CD4-positive, CD25-positive, alpha-beta regulatory T cell (primary cell): ENCODE results near the gene SLC6A7. TPM values are rescaled to one million over a fixed set of nuclear protein-coding genes. Genes with fewer than 3 reads are reported as not detected.

Experiments
- ATAC-seq, 2 donors: fragments of 150-1000 bp; cut with Tn5 transposase; one replicate each; pipeline ENCODE4 v1.10.0; 2021; ENCODE audit warnings: low read depth in 2 of 2, moderate number of reproducible peaks in 2 of 2, moderate library complexity in 1 of 2
- DNase-seq, 3 donors: peaks; one replicate each; pipeline versions ENCODE4 v3.0.0 to v3.0.0-alpha.2; 2012 to 2022; ENCODE audit warnings: mixed read lengths in 1 of 3
- H3K27ac ChIP-seq: one replicate; pipeline ENCODE4 v1.7.0; 2013; ENCODE audit warnings: mild to moderate bottlenecking, low read length; ENCODE audit not compliant: insufficient read depth, poor library complexity, severe bottlenecking
- H3K27me3 ChIP-seq: one replicate; pipeline ENCODE4 v1.7.0; 2013; ENCODE audit warnings: low read length; ENCODE audit not compliant: control insufficient read depth, insufficient read depth
- H3K36me3 ChIP-seq: one replicate; pipeline ENCODE4 v1.7.0; 2013; ENCODE audit warnings: mild to moderate bottlenecking, low read length, moderate library complexity; ENCODE audit not compliant: control insufficient read depth, insufficient read depth
- H3K4me1 ChIP-seq: 2 replicates; pipeline ENCODE4 v1.7.0; 2013; ENCODE audit warnings: mild to moderate bottlenecking, low read length; ENCODE audit not compliant: insufficient read depth, control insufficient read depth, poor library complexity, severe bottlenecking
- H3K4me3 ChIP-seq: one replicate; pipeline ENCODE4 v1.7.0; 2013; ENCODE audit warnings: low read depth, mild to moderate bottlenecking, low read length, moderate library complexity
- H3K9me3 ChIP-seq, 2 experiments: 1 replicate in 1 of 2; 2 replicates in 1 of 2; pipeline ENCODE4 v1.7.0; 2013; ENCODE audit warnings: low read length in 2 of 2, mild to moderate bottlenecking in 1 of 2, moderate library complexity in 1 of 2; ENCODE audit not compliant: control insufficient read depth in 2 of 2
- H3K27ac Mint-ChIP-seq, 3 donors: one replicate each; pipeline ENCODE4 v1.8.0; 2020 to 2022; ENCODE audit warnings: mild to moderate bottlenecking in 3 of 3, mixed read lengths in 3 of 3, moderate library complexity in 2 of 3
- H3K27me3 Mint-ChIP-seq: one replicate; pipeline ENCODE4 v1.8.0; 2022; ENCODE audit warnings: mild to moderate bottlenecking, mixed read lengths
- H3K36me3 Mint-ChIP-seq: one replicate; pipeline ENCODE4 v1.8.0; 2020; ENCODE audit warnings: mixed read lengths
- H3K4me1 Mint-ChIP-seq, 4 donors: one replicate each; pipeline ENCODE4 v1.8.0; 2020 to 2022; ENCODE audit warnings: mixed read lengths in 4 of 4, mild to moderate bottlenecking in 1 of 4
- H3K4me3 Mint-ChIP-seq, 4 donors: one replicate each; pipeline ENCODE4 v1.8.0; 2020 to 2022; ENCODE audit warnings: mild to moderate bottlenecking in 4 of 4, mixed read lengths in 4 of 4, moderate library complexity in 3 of 4
- H3K9me3 Mint-ChIP-seq, 7 donors: one replicate each; pipeline ENCODE4 v1.8.0; 2020 to 2022; ENCODE audit warnings: mixed read lengths in 7 of 7, mild to moderate bottlenecking in 3 of 7, moderate library complexity in 2 of 7
- polyA plus RNA-seq, 4 donors: library from polyadenylated mRNA; unstranded; fragments of 300-500 nt; fragmentation: Illumina TruSeq; gene quantifications; one replicate each; pipeline ENCODE4 v1.2.3, GENCODE V29; 2021
- total RNA-seq: library from RNA; stranded (reverse); gene quantifications from one replicate; pipeline ENCODE4 v1.2.3, GENCODE V29; 2022

SLC6A7 gene
- total and polyA plus RNA-seq, 5 donors from 2014 or later, result not detected

- Mint-ChIP-seq H3K4me3 (no peak overlapping the region), H3K4me1 (peaks cover 0 to 9% (median 4%) of the 10 kb centered on the region in 4 donors), H3K27me3 (peaks cover 35% of the 10 kb centered on the region), H3K9me3 (peaks cover 0 to 2% (median 0%) of the 10 kb centered on the region in 7 donors), H3K36me3 (no peaks in the 10 kb centered on the region), H3K27ac (no peak overlapping the region)
- Histone ChIP-seq H3K4me3 (no peak overlapping the region), H3K9me3 (no peaks in the 10 kb centered on the region), H3K36me3 (no peaks in the 10 kb centered on the region), H3K27ac (no peak overlapping the region), H3K4me1 (peaks cover 9% of the 10 kb centered on the region), H3K27me3 (peaks cover 4% of the 10 kb centered on the region)
- DNase-seq (no peak), ATAC-seq (no peak)
These were observed 31.5 kb upstream of the SLC6A7 start for GRCh38 chr5:150158170-150158949.

GRCh38 chr5:150159031-150159430, 30.8 kb upstream of the SLC6A7 start:
- Mint-ChIP-seq H3K9me3 (peaks cover 0 to 2% (median 0%) of the 10 kb centered on the region in 7 donors), H3K27ac (no peak overlapping the region), H3K36me3 (no peaks in the 10 kb centered on the region), H3K27me3 (peaks cover 29% of the 10 kb centered on the region), H3K4me3 (no peak overlapping the region), H3K4me1 (peaks cover 0 to 9% (median 4%) of the 10 kb centered on the region in 4 donors)
- peaks cover 9% of the 10 kb centered on the region for H3K4me1 ChIP-seq
- H3K27me3 ChIP-seq, result peaks cover 4% of the 10 kb centered on the region
- no peak overlapping the region for H3K4me3 ChIP-seq
- ATAC-seq (no peak), DNase-seq (no peak)
- H3K27ac ChIP-seq, result no peak overlapping the region
- H3K9me3 ChIP-seq, result no peaks in the 10 kb centered on the region
- no peaks in the 10 kb centered on the region for H3K36me3 ChIP-seq

GRCh38 chr5:150159741-150160179, 30.1 kb upstream of the SLC6A7 start:
- H3K4me3 Mint-ChIP-seq, result no peak overlapping the region
- peaks cover 0 to 9% (median 4%) of the 10 kb centered on the region in 4 donors for H3K4me1 Mint-ChIP-seq
- H3K27me3 ChIP-seq, result peaks cover 4% of the 10 kb centered on the region
- no peak overlapping the region for H3K4me3 ChIP-seq
- ATAC-seq (no peak), DNase-seq (no peak)
- H3K36me3 ChIP-seq, result no peaks in the 10 kb centered on the region
- peaks cover 9% of the 10 kb centered on the region for H3K4me1 ChIP-seq
- peaks cover 0 to 2% (median 0%) of the 10 kb centered on the region in 7 donors for H3K9me3 Mint-ChIP-seq
- no peaks in the 10 kb centered on the region for H3K9me3 ChIP-seq
- no peak overlapping the region for H3K27ac Mint-ChIP-seq
- H3K27ac ChIP-seq, result no peak overlapping the region
- H3K27me3 Mint-ChIP-seq, result peaks cover 24% of the 10 kb centered on the region
- H3K36me3 Mint-ChIP-seq, result no peaks in the 10 kb centered on the region

- no peak overlapping the region for H3K27ac ChIP-seq
- ATAC-seq (no peak), DNase-seq (no peak)
- H3K27ac Mint-ChIP-seq, result peak overlapping the region in 1 of 3 donors; percentile 74
- H3K27me3 Mint-ChIP-seq, result peaks cover 25% of the 10 kb centered on the region
- no peaks in the 10 kb centered on the region for H3K9me3 ChIP-seq
- H3K4me3 ChIP-seq, result no peak overlapping the region
- H3K9me3 Mint-ChIP-seq, result peaks cover 0 to 2% (median 0%) of the 10 kb centered on the region in 7 donors
- H3K36me3 Mint-ChIP-seq, result no peaks in the 10 kb centered on the region
- H3K4me1 Mint-ChIP-seq, result peaks cover 0 to 9% (median 4%) of the 10 kb centered on the region in 4 donors
- H3K4me3 Mint-ChIP-seq, result no peak overlapping the region
- no peaks in the 10 kb centered on the region for H3K36me3 ChIP-seq
- peaks cover 4% of the 10 kb centered on the region for H3K27me3 ChIP-seq
- peaks cover 8% of the 10 kb centered on the region for H3K4me1 ChIP-seq
These were observed 29.3 kb upstream of the SLC6A7 start for GRCh38 chr5:150160448-150161081.

GRCh38 chr5:150161242-150162141, 28.4 kb upstream of the SLC6A7 start:
- Histone ChIP-seq H3K27ac (no peak overlapping the region), H3K4me1 (no peaks in the 10 kb centered on the region), H3K9me3 (no peaks in the 10 kb centered on the region), H3K4me3 (no peak overlapping the region), H3K27me3 (peaks cover 2% of the 10 kb centered on the region), H3K36me3 (no peaks in the 10 kb centered on the region)
- peak overlapping the region in 1 of 3 donors; percentile 76 for H3K27ac Mint-ChIP-seq
- H3K4me1 Mint-ChIP-seq, result peaks cover 0 to 2% (median 0%) of the 10 kb centered on the region in 4 donors
- no peaks in the 10 kb centered on the region for H3K9me3 Mint-ChIP-seq
- peaks cover 25% of the 10 kb centered on the region for H3K27me3 Mint-ChIP-seq
- DNase-seq (peak; percentile 39 to 55 (median 50)), ATAC-seq (peak; percentile 56 to 60)
- H3K4me3 Mint-ChIP-seq, result no peak overlapping the region
- H3K36me3 Mint-ChIP-seq, result no peaks in the 10 kb centered on the region

- ATAC-seq, result no peak
- peaks cover 0 to 2% (median 0%) of the 10 kb centered on the region in 4 donors for H3K4me1 Mint-ChIP-seq
- H3K27ac Mint-ChIP-seq, result no peak overlapping the region
- no peak overlapping the region for H3K4me3 Mint-ChIP-seq
- H3K9me3 Mint-ChIP-seq, result no peaks in the 10 kb centered on the region
- peaks cover 20% of the 10 kb centered on the region for H3K27me3 Mint-ChIP-seq
- Histone ChIP-seq H3K27ac (no peak overlapping the region), H3K4me1 (no peaks in the 10 kb centered on the region), H3K4me3 (no peak overlapping the region), H3K36me3 (no peaks in the 10 kb centered on the region), H3K9me3 (no peaks in the 10 kb centered on the region), H3K27me3 (peaks cover 2% of the 10 kb centered on the region)
- no peak for DNase-seq
- no peaks in the 10 kb centered on the region for H3K36me3 Mint-ChIP-seq
These were observed 27.7 kb upstream of the SLC6A7 start for GRCh38 chr5:150162142-150162513.

- H3K27ac Mint-ChIP-seq, result no peak overlapping the region
- DNase-seq (no peak), ATAC-seq (no peak)
- H3K27me3 ChIP-seq, result no peaks in the 10 kb centered on the region
- H3K9me3 Mint-ChIP-seq, result no peaks in the 10 kb centered on the region
- H3K36me3 Mint-ChIP-seq, result no peaks in the 10 kb centered on the region
- H3K4me1 Mint-ChIP-seq, result no peaks in the 10 kb centered on the region
- no peaks in the 10 kb centered on the region for H3K36me3 ChIP-seq
- no peaks in the 10 kb centered on the region for H3K4me1 ChIP-seq
- H3K4me3 ChIP-seq, result no peak overlapping the region
- peaks cover 22% of the 10 kb centered on the region for H3K27me3 Mint-ChIP-seq
- no peaks in the 10 kb centered on the region for H3K9me3 ChIP-seq
- no peak overlapping the region for H3K4me3 Mint-ChIP-seq
- no peak overlapping the region for H3K27ac ChIP-seq
These were observed 26.8 kb upstream of the SLC6A7 start for GRCh38 chr5:150163035-150163434.
